HepG2 (cell line): ENCODE results near the gene ALK. TPM values are rescaled to one million over a fixed set of nuclear protein-coding genes. Genes with fewer than 3 reads are reported as not detected.

Experiments
- ATAC-seq: fragments of 200-7000 bp; cut with Tn5 transposase; 3 replicates; pipeline ENCODE4 v1.9.1; 2020; ENCODE audit warnings: mild to moderate bottlenecking, moderate library complexity
- BruUV-seq: library from RNA; stranded (reverse); fragments of 400-500 nt; replicated peaks from 2 replicates; lab custom pipeline; 2021; lab: Mats Ljungman, UMichigan
- CTCF ChIA-PET: fragments of 300-600 bp; formaldehyde crosslinking; extraction: SDS; loops from one replicate; lab custom pipeline; 2021; ENCODE audit warnings: low total read pairs, inconsistent platforms, low intra/inter-chr PET ratio; lab: Yijun Ruan, JAX
- POLR2A ChIA-PET: fragments of 350-600 bp; sonication (Branson Sonifier 250); formaldehyde crosslinking; loops from one replicate; lab custom pipeline; 2020; ENCODE audit warnings: antibody characterized with exemption, inconsistent platforms; lab: Yijun Ruan, JAX
- DNase-seq: peaks from one replicate; pipeline ENCODE4 v3.0.0-alpha.2; 2015; ENCODE audit warnings: low spot score
- FAIRE-seq: peaks from 3 replicates; lab custom pipeline; 2011; peaks lifted over from hg19 to GRCh38; lab: Jason Lieb, UNC
- H2AFZ ChIP-seq: one replicate; pipeline ENCODE4 v1.6.1; 2011; ENCODE audit warnings: low read length, inconsistent platforms
- H3K27ac ChIP-seq: fragments of 300-600 bp; 3 replicates; pipeline ENCODE4 v1.8.0; 2011; ENCODE audit warnings: mixed run types, mild to moderate bottlenecking, mixed read lengths, low read length, inconsistent platforms; ENCODE audit not compliant: insufficient read depth; ENCODE audit errors: extremely low read length
- H3K27me3 ChIP-seq, 2 experiments: fragments of 200-600 bp in 1 of 2; 2 replicates in 1 of 2; 3 replicates in 1 of 2; pipeline versions ENCODE4 v1.6.0 to v1.8.0; 2011; ENCODE audit warnings: low read length in 2 of 2, mild to moderate bottlenecking in 2 of 2, moderate library complexity in 2 of 2, inconsistent platforms in 1 of 2; ENCODE audit not compliant: insufficient read depth in 2 of 2, control insufficient read depth in 1 of 2
- H3K36me3 ChIP-seq, 2 experiments: fragments of 200-600 bp in 1 of 2; replicated peaks in 1 of 2; 2 replicates in 1 of 2; 3 replicates in 1 of 2; pipeline versions ENCODE4 v1.5.1 to v1.8.0; 2011; ENCODE audit warnings: low read length in 2 of 2, inconsistent platforms in 1 of 2; ENCODE audit not compliant: insufficient read depth in 2 of 2, control insufficient read depth in 1 of 2
- H3K4me1 ChIP-seq: 2 replicates; pipeline ENCODE4 v1.5.1; 2012; ENCODE audit warnings: low read length, inconsistent platforms; ENCODE audit not compliant: insufficient read depth
- H3K4me2 ChIP-seq: 2 replicates; pipeline ENCODE4 v1.6.0; 2011; ENCODE audit warnings: low read depth, low read length, inconsistent platforms
- H3K4me3 ChIP-seq, 3 experiments: fragments of 200-600 bp in 1 of 3; sonication (generic), shearing (Covaris generic) in 1 of 3; replicated peaks in 1 of 3; 2 replicates each; pipeline ENCODE4 v1.5.1; 2011 to 2016; ENCODE audit warnings: low read length in 3 of 3, inconsistent platforms in 2 of 3, low read depth in 2 of 3, mild to moderate bottlenecking in 2 of 3, control low read depth in 1 of 3, mixed read lengths in 1 of 3; ENCODE audit not compliant: insufficient read depth in 1 of 3
- H3K79me2 ChIP-seq: one replicate; pipeline ENCODE4 v1.6.1; 2011; ENCODE audit warnings: low read length, inconsistent platforms; ENCODE audit not compliant: insufficient read depth
- H3K9ac ChIP-seq: 2 replicates; pipeline ENCODE4 v1.6.0; 2011; ENCODE audit warnings: mild to moderate bottlenecking, low read depth, low read length, inconsistent platforms; ENCODE audit not compliant: insufficient read depth
- H3K9me3 ChIP-seq: 2 replicates; pipeline ENCODE4 v1.5.1; 2012; ENCODE audit warnings: mild to moderate bottlenecking, low read length
- H4K20me1 ChIP-seq: 2 replicates; pipeline ENCODE4 v1.6.0; 2011; ENCODE audit warnings: inconsistent platforms, mild to moderate bottlenecking, low read length, moderate library complexity; ENCODE audit not compliant: insufficient read depth
- AKAP8 ChIP-seq: sonication (generic); formaldehyde crosslinking; IDR thresholded peaks from 2 replicates; pipeline ENCODE4 v1.5.1; 2020; ENCODE audit warnings: mild to moderate bottlenecking, missing genetic modification reagents
- ATF5 ChIP-seq: sonication (generic); formaldehyde crosslinking; IDR thresholded peaks from 2 replicates; pipeline ENCODE4 v1.4.0; 2020; ENCODE audit warnings: mild to moderate bottlenecking, low read depth, missing genetic modification reagents
- CREM ChIP-seq, 2 experiments: sonication (generic) in 1 of 2; formaldehyde crosslinking in 1 of 2; IDR thresholded peaks; 2 replicates each; pipeline versions ENCODE4 v1.4.0 to v1.6.1; 2016 to 2020; ENCODE audit warnings: antibody characterized with exemption in 1 of 2, mild to moderate bottlenecking in 1 of 2, missing genetic modification reagents in 1 of 2
- FOSL2 ChIP-seq: sonication (generic); formaldehyde crosslinking; IDR thresholded peaks from 2 replicates; pipeline ENCODE4 v1.4.0; 2020; ENCODE audit warnings: missing genetic modification reagents
- HBP1 ChIP-seq: IDR thresholded peaks from 2 replicates; pipeline ENCODE4 v1.6.1; 2016; ENCODE audit warnings: low read depth, control low read depth
- IRF1 ChIP-seq: sonication (generic); formaldehyde crosslinking; IDR thresholded peaks from 2 replicates; pipeline ENCODE4 v1.4.0; 2020; ENCODE audit warnings: low read depth, mild to moderate bottlenecking, missing genetic modification reagents
- KDM5B ChIP-seq: sonication (generic); formaldehyde crosslinking; IDR thresholded peaks from 2 replicates; pipeline ENCODE4 v1.4.0; 2020; ENCODE audit warnings: missing genetic modification reagents, mild to moderate bottlenecking, borderline replicate concordance
- PHF21A ChIP-seq: sonication (generic); formaldehyde crosslinking; IDR thresholded peaks from 2 replicates; pipeline ENCODE4 v1.5.0; 2020; ENCODE audit warnings: mild to moderate bottlenecking, missing genetic modification reagents
- SIN3B ChIP-seq: fragments of 150-350 bp; IDR thresholded peaks from 2 replicates; pipeline ENCODE4 v1.6.1; 2014; ENCODE audit warnings: low read length
- TAF1 ChIP-seq: sonication (generic); formaldehyde crosslinking; IDR thresholded peaks from 2 replicates; pipeline ENCODE4 v1.4.0; 2020; ENCODE audit warnings: missing genetic modification reagents
- ZMYM4 ChIP-seq: sonication (generic); formaldehyde crosslinking; IDR thresholded peaks from 2 replicates; pipeline ENCODE4 v1.8.1; 2023; ENCODE audit warnings: mild to moderate bottlenecking, missing genetic modification reagents
- ZNF101 ChIP-seq: sonication (generic); formaldehyde crosslinking; IDR thresholded peaks from 2 replicates; pipeline ENCODE4 v1.4.0; 2020; ENCODE audit warnings: mild to moderate bottlenecking, low read depth, missing genetic modification reagents, borderline replicate concordance
- ZNF232 ChIP-seq: sonication (generic); formaldehyde crosslinking; IDR thresholded peaks from 2 replicates; pipeline ENCODE4 v1.4.0; 2020; ENCODE audit warnings: missing genetic modification reagents, borderline replicate concordance
- ZNF354B ChIP-seq: sonication (generic); formaldehyde crosslinking; IDR thresholded peaks from 2 replicates; pipeline ENCODE4 v1.8.0; 2022; ENCODE audit warnings: mild to moderate bottlenecking, missing genetic modification reagents
- ZNF598 ChIP-seq: sonication (generic); formaldehyde crosslinking; IDR thresholded peaks from 2 replicates; pipeline ENCODE4 v1.5.1; 2020; ENCODE audit warnings: mild to moderate bottlenecking, missing genetic modification reagents, borderline replicate concordance
- WGBS: methylation state at CpG from one replicate; pipeline ENCODE4 v1.1.6; 2017; ENCODE audit warnings: low lambda C conversion rate; 5-methylcytosine and 5-hydroxymethylcytosine counted together
- in situ Hi-C: cut with HindIII; loops from 2 replicates; pipeline ENCODE4 v1.10.0; 2017; ENCODE audit warnings: low pct_unique_long_range_greater_than_20kb; ENCODE audit not compliant: extremely low pct_ligation_motif_present
- intact Hi-C: fragments of 100-400 bp; cut with micrococcal nuclease; formaldehyde crosslinking; loops from one replicate; pipeline ENCODE4 v1.10.0; 2022; ENCODE audit not compliant: unreplicated experiment
- polyA plus RNA-seq, 8 experiments: library from polyadenylated mRNA; depleted of rRNA in 3 of 8; stranded (reverse) in 7 of 8; unstranded in 1 of 8; fragments of >200 nt; fragmentation: Illumina TruSeq in 4 of 8; extraction: Trizol in 4 of 8; gene quantifications; 2 replicates each; pipeline versions ENCODE4 v1.2.1 to v1.2.3, GENCODE V29; 2011 to 2016; ENCODE audit warnings: low read depth in 4 of 8, missing spikeins in 1 of 8, mixed read lengths in 1 of 8; ENCODE audit not compliant: insufficient read depth in 1 of 8
- total RNA-seq, 5 experiments: library from RNA; depleted of rRNA; stranded (reverse); fragments of >200 nt; fragmentation: Illumina TruSeq; extraction: Trizol; gene quantifications; 2 replicates each; pipeline ENCODE4 v1.2.3, GENCODE V29; 2016; ENCODE audit warnings: low read depth in 1 of 5

Gene ALK
- total and polyA plus RNA-seq, 2 of the 13 experiments (the other 11 are each of a cell fraction or from before 2014, with no cell fraction given): not detected

DNA sequence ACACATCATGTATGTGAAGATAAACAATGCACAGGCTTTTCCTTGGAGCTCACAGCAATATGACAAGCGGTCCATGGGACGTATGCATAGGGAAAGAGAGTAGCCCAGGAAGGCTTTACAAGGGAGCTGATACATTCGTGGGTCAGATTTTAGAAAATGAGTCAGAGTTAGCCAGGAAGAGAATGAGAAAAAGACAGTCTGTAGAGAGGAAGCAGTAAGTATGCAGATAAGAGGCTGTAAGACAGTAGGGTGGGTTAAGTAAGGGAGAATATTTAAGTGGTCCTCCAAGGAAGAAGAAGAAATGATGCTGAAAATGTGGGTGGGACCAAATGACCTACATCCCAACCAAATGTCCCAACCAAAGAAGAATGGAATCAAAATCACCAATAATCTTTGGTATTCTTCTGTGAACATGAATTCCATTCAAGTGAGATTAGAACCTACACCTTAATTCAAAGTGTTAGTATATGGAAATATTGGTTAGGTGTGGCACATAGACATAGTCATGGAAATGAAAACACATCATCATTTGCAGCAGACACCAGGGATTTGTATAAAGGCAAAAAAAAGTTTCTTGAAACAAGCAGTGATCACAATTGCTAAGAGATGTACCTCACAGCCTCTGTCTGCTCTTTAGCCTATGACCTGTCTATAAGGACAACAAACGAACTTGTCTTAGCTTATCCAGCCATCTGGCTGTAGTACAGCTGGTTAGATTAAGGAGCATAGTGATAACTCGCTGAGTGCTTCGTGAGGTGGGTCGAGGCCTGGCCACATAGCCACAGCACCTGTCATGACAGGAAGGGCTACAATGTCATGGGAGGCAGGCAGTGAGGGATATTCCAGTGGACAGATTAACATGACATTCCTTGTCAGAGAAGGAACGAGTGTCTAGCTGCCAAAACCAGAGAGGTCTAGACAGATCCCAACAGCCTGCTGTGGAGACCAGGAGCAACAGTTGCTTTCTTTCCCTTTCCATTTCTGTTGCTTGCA, 133.6 kb downstream of the ALK start:
- no peaks in the 10 kb centered on the region for H3K4me1 ChIP-seq
- H3K4me2 ChIP-seq: no peak overlapping the region
- no peaks in the 10 kb centered on the region for H3K36me3 ChIP-seq
- H3K79me2 ChIP-seq: no peaks in the 10 kb centered on the region
- no peak overlapping the region for H2AFZ ChIP-seq
- TF ChIP-seq ATF5 (CRISPR knock-in tag) (no peak), PHF21A (CRISPR knock-in tag) (no peak)
- no peaks in the 10 kb centered on the region for H3K27me3 ChIP-seq
- intact Hi-C loops (no loop called here), in situ Hi-C loops (no loop called here)
- no peak for FAIRE-seq
- H3K9ac ChIP-seq: no peak overlapping the region
- H3K27ac ChIP-seq: no peak overlapping the region
- ATAC-seq: no peak
- no peaks in the 10 kb centered on the region for H4K20me1 ChIP-seq
- CTCF ChIA-PET: no interaction called here
- no TSS peak for BruUV-seq
- H3K4me3 ChIP-seq: no peak overlapping the region
- no peak for DNase-seq
- POLR2A ChIA-PET: no interaction called here
- H3K9me3 ChIP-seq: no peaks in the 10 kb centered on the region
- 32% methylated on average over 8 of the region's 8 CpGs for WGBS

- ChIA-PET CTCF (no interaction called here), POLR2A (no interaction called here)
- WGBS: 2% methylated on average over 5 of the region's 5 CpGs
- in situ Hi-C loops: no loop called here
- no peak overlapping the region for H3K27ac ChIP-seq
- H3K9ac ChIP-seq: no peak overlapping the region
- DNase-seq: no peak
- H3K4me2 ChIP-seq: no peak overlapping the region
- no peaks in the 10 kb centered on the region for H3K9me3 ChIP-seq
- no peak overlapping the region for H2AFZ ChIP-seq
- no peak for FAIRE-seq
- H3K4me1 ChIP-seq: no peaks in the 10 kb centered on the region
- no peaks in the 10 kb centered on the region for H3K79me2 ChIP-seq
- no peak overlapping the region for H3K4me3 ChIP-seq
- H3K36me3 ChIP-seq: no peaks in the 10 kb centered on the region
- no peak; the same call in 2 of the 3 replicates for ATAC-seq
- H3K27me3 ChIP-seq: no peaks in the 10 kb centered on the region
- intact Hi-C loops: no loop called here
- no TSS peak for BruUV-seq
- H4K20me1 ChIP-seq: no peaks in the 10 kb centered on the region
- TF ChIP-seq ZNF101 (CRISPR knock-in tag): no peak
- no peak for TF ChIP-seq ZNF354B
- TF ChIP-seq ZNF598: no peak
- no peak for TF ChIP-seq IRF1 (CRISPR knock-in tag)
- TF ChIP-seq SIN3B: no peak
- no peak for TF ChIP-seq ZMYM4 (CRISPR knock-in tag)
- TF ChIP-seq AKAP8: no peak
- TF ChIP-seq ZNF232 (CRISPR knock-in tag): no peak
- TF ChIP-seq CREM (IDR thresholded peaks at IDR 0.05): no peak
- TF ChIP-seq CREM (CRISPR knock-in tag; IDR thresholded peaks at IDR 0.05): no peak
- TF ChIP-seq TAF1: no peak
- TF ChIP-seq HBP1 (CRISPR knock-in tag): no peak
- TF ChIP-seq FOSL2: no peak
- no peak for TF ChIP-seq KDM5B
Measured at GRCh38 chr2:29786361-29786760, 135.0 kb downstream of the ALK start.
